Measurements from ENCODE around the gene SENP6.
A peak's percentile ranks its signal among the peaks of the same experiment; 100 is the strongest.
"Not testable (repeated sequence)": the region's sequence is repeated elsewhere in the genome, so short reads cannot be mapped to it uniquely, and the experiment has no call there.

SENP6 gene

DNA sequence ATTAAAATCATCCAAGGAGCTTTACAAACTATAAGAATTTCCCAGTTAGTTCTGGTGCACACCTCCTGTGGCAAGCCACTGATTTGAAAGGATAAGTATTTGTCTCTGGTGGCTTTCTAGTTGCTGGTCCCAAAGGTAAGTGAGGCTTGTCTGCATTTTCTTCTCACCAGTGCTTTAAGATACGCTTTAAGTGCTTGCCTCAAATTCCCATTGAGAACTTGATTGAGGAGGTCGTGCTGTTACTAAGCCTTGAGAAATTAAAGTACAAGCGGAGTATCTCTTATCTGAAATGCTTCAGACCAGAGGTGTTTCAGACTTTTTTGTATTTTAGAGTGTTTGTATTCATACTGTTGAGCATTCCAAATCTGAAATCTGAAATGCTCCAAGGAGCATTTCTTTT, 117.5 kb downstream of the SENP6 start:
- H3K9me3 ChIP-seq (ENCODE audit: control insufficient read depth in 1 of 2, low read length in 2 of 2), result no peaks in the 10 kb centered on the region
- no peaks in the 10 kb centered on the region for H3K27me3 ChIP-seq (ENCODE audit: low read depth, low read length)
- no peaks in the 10 kb centered on the region for H3K4me1 ChIP-seq (ENCODE audit: control insufficient read depth in 1 of 2, insufficient read depth in 2 of 2, low read length in 2 of 2)
- H3K27ac ChIP-seq (ENCODE audit: low read length), result no peak overlapping the region
- no peak overlapping the region for H3K4me3 ChIP-seq (ENCODE audit: low read depth in 1 of 2, low read length in 2 of 2)
- H3K36me3 ChIP-seq (ENCODE audit: control insufficient read depth in 1 of 2, insufficient read depth in 2 of 2, low read length in 2 of 2), result peaks cover 20 to 24% of the 10 kb centered on the region in 2 donors

DNA sequence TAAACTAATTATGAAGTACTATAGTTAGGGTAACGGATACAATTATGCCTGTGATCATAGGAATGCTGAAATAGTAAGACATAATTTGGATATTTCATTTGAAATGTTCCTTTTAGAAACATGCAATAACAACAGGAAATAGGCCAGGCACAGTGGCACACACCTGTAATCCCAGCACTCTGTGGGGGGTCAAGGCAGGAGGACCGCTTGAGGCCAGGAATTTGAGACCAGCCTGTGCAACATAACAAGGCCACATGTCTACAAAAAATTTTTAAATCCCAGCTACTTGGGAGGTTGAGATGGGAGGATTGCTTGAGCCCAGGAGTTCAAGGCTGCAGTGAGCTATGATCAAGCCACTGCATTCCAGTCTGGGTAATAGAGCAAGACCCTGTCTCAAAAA, 121.7 kb downstream of the SENP6 start:
- no peak overlapping the region for H3K27ac ChIP-seq (ENCODE audit: low read length)
- H3K27me3 ChIP-seq (ENCODE audit: low read depth, low read length), result no peaks in the 10 kb centered on the region
- H3K9me3 ChIP-seq (ENCODE audit: control insufficient read depth in 1 of 2, low read length in 2 of 2), result no peaks in the 10 kb centered on the region
- H3K4me3 ChIP-seq (ENCODE audit: low read depth in 1 of 2, low read length in 2 of 2), result no peak overlapping the region
- no peaks in the 10 kb centered on the region for H3K36me3 ChIP-seq (ENCODE audit: control insufficient read depth in 1 of 2, insufficient read depth in 2 of 2, low read length in 2 of 2)
- no peaks in the 10 kb centered on the region for H3K4me1 ChIP-seq (ENCODE audit: control insufficient read depth in 1 of 2, insufficient read depth in 2 of 2, low read length in 2 of 2)

DNA sequence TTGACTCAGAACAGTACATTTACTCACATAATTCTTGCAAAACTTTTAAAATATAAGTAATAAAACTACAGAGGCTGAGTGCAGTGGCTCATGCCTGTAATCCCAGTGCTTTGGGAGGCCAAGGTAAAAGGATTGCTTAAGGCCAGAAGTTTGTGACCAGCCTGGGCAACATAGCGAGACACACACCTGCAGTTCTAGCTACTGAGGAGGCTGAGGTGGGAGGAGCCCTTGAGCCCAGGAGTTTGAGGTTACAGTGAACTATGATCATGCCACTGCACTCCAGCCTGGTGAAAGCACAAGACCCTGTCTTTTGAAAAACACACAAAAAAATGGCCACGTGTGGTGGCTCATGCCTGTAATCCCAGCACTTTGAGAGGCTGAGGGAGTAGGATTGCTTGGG, 125.5 kb downstream of the SENP6 start:
- H3K36me3 ChIP-seq (ENCODE audit: control insufficient read depth in 1 of 2, insufficient read depth in 2 of 2, low read length in 2 of 2), result no peaks in the 10 kb centered on the region
- no peak overlapping the region for H3K4me3 ChIP-seq (ENCODE audit: low read depth in 1 of 2, low read length in 2 of 2)
- H3K9me3 ChIP-seq (ENCODE audit: control insufficient read depth in 1 of 2, low read length in 2 of 2), result no peaks in the 10 kb centered on the region
- no peaks in the 10 kb centered on the region for H3K4me1 ChIP-seq (ENCODE audit: control insufficient read depth in 1 of 2, insufficient read depth in 2 of 2, low read length in 2 of 2)
- H3K27ac ChIP-seq (ENCODE audit: low read length), result no peak overlapping the region
- H3K27me3 ChIP-seq (ENCODE audit: low read depth, low read length), result no peaks in the 10 kb centered on the region

DNA sequence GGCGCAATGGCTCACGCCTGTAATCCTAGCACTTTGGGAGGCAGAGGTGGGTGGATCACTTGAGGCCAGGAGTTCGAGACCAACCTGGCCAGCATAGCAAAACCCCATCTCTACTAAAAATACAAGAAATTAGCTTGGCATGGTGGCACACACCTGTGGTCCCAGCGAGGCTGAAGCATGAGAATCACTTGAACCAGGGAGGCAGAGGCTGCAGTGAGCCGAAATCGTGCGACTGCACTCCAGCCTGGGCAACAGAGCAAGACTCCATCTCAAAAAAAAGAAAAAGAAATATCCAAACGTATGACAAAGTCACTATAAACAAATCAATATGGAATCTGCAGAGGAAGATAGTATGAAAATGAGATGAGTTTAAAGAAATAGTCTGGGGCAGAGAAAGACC, 129.3 kb downstream of the SENP6 start:
- not testable (repeated sequence) for H3K27ac ChIP-seq (ENCODE audit: low read length); H3K4me1 ChIP-seq (ENCODE audit: control insufficient read depth in 1 of 2, insufficient read depth in 2 of 2, low read length in 2 of 2); H3K36me3 ChIP-seq (ENCODE audit: control insufficient read depth in 1 of 2, insufficient read depth in 2 of 2, low read length in 2 of 2); H3K4me3 ChIP-seq (ENCODE audit: low read depth in 1 of 2, low read length in 2 of 2); H3K9me3 ChIP-seq (ENCODE audit: control insufficient read depth in 1 of 2, low read length in 2 of 2); H3K27me3 ChIP-seq (ENCODE audit: low read depth, low read length)

DNA sequence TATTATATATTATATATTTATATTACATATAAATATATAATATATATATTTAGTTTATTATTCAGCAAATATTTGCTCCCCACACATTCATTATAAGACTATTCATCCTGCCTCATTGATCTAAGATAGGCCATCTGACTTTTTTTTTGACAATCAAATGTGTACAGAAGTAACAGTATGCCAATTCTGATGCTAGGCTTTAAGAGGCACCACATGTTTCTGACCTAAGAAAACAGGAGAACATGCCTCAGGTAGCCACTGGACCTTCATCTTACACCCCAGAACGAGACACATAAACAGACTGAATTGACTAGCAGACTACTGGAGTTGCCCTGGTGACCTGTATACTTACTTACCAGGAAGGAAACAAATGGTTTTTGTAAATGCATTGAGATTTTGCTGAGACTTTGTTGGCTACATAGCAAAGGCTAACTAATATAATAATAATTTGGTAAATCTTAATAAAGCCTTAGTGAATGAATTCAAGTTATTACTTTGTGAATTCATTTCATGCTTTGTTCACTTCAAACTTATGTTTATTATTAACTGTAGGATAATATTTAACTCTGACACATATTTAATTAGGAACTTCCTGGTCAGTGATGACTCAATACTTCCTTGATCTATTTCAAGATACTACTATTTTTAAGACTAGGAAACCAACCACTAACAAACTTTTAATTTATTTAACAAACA, 134.0 kb downstream of the SENP6 start:
- H3K27ac ChIP-seq (ENCODE audit: low read length), result no peak overlapping the region
- no peaks in the 10 kb centered on the region for H3K9me3 ChIP-seq (ENCODE audit: control insufficient read depth in 1 of 2, low read length in 2 of 2)
- H3K36me3 ChIP-seq (ENCODE audit: control insufficient read depth in 1 of 2, insufficient read depth in 2 of 2, low read length in 2 of 2), result no peaks in the 10 kb centered on the region
- no peaks in the 10 kb centered on the region for H3K4me1 ChIP-seq (ENCODE audit: control insufficient read depth in 1 of 2, insufficient read depth in 2 of 2, low read length in 2 of 2)
- no peaks in the 10 kb centered on the region for H3K27me3 ChIP-seq (ENCODE audit: low read depth, low read length)
- no peak overlapping the region for H3K4me3 ChIP-seq (ENCODE audit: low read depth in 1 of 2, low read length in 2 of 2)

DNA sequence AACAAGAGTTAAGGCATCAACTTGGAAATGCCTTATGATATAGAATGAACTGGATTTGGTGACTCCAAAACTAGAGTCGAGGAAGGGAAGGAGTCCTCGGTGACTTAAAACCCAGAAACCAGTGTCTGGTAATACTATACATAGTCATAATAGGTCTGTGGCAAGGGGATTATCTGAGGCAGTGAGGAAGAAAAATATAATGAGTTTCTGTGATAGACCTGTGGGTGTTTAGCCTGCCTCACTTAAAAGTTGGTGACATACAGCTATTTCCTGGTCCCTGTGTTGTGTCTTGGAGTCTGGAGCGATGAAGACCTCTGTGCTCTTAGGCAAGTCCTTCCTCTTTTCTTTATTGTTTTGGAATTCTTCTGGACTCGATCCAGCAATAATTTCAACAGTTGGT, 142.3 kb downstream of the SENP6 start:
- H3K9me3 ChIP-seq (ENCODE audit: control insufficient read depth in 1 of 2, low read length in 2 of 2), result no peaks in the 10 kb centered on the region
- no peaks in the 10 kb centered on the region for H3K27me3 ChIP-seq (ENCODE audit: low read depth, low read length)
- no peaks in the 10 kb centered on the region for H3K36me3 ChIP-seq (ENCODE audit: control insufficient read depth in 1 of 2, insufficient read depth in 2 of 2, low read length in 2 of 2)
- H3K4me3 ChIP-seq (ENCODE audit: low read depth in 1 of 2, low read length in 2 of 2), result no peak overlapping the region
- H3K4me1 ChIP-seq (ENCODE audit: control insufficient read depth in 1 of 2, insufficient read depth in 2 of 2, low read length in 2 of 2), result no peaks in the 10 kb centered on the region
- H3K27ac ChIP-seq (ENCODE audit: low read length), result no peak overlapping the region

DNA sequence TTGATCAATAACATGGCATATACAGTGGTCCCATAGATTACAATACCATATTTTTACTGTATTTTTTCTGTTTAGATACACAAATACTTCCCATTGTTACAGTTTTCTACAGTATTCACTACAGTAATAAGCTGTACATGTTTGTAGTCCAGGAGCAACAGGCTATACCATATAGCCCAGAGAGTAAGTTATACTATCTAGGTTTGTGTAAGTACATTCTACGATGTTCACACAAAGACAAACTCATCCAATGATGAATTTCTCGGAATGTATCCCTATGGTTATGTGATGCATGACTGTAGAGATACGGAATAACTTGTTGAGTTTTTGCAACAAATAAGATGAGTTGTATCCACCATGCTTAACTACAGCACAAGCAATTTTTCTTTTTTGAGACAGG, 143.7 kb downstream of the SENP6 start:
- Histone ChIP-seq H3K27ac (ENCODE audit: low read length) (no peak overlapping the region), H3K4me3 (ENCODE audit: low read depth in 1 of 2, low read length in 2 of 2) (no peak overlapping the region), H3K36me3 (ENCODE audit: control insufficient read depth in 1 of 2, insufficient read depth in 2 of 2, low read length in 2 of 2) (no peaks in the 10 kb centered on the region), H3K4me1 (ENCODE audit: control insufficient read depth in 1 of 2, insufficient read depth in 2 of 2, low read length in 2 of 2) (no peaks in the 10 kb centered on the region), H3K27me3 (ENCODE audit: low read depth, low read length) (no peaks in the 10 kb centered on the region), H3K9me3 (ENCODE audit: control insufficient read depth in 1 of 2, low read length in 2 of 2) (no peaks in the 10 kb centered on the region)

DNA sequence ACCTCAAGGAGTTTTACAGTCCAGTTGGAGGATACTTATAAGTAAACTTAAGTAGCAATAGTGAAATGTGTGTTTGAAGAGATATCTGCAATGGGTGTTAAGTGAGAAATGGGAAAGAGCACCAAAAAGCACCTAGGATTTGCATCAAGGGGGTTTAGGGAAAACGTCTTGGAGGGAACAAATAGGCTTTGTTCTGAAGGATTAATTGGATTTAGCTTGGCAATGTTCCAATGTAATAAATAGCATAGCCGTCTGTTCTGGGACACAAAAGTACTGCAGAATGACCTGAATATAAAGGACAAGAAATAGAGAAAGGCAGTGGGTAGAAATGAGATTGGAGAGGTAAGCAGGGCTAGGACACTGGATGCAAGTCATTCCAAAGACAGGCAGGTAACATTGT, 144.5 kb downstream of the SENP6 start:
- Histone ChIP-seq H3K4me3 (ENCODE audit: low read depth in 1 of 2, low read length in 2 of 2) (no peak overlapping the region), H3K4me1 (ENCODE audit: control insufficient read depth in 1 of 2, insufficient read depth in 2 of 2, low read length in 2 of 2) (peaks cover 0 to 7% of the 10 kb centered on the region in 2 donors), H3K9me3 (ENCODE audit: control insufficient read depth in 1 of 2, low read length in 2 of 2) (no peaks in the 10 kb centered on the region), H3K27me3 (ENCODE audit: low read depth, low read length) (no peaks in the 10 kb centered on the region), H3K27ac (ENCODE audit: low read length) (no peak overlapping the region), H3K36me3 (ENCODE audit: control insufficient read depth in 1 of 2, insufficient read depth in 2 of 2, low read length in 2 of 2) (no peaks in the 10 kb centered on the region)

DNA sequence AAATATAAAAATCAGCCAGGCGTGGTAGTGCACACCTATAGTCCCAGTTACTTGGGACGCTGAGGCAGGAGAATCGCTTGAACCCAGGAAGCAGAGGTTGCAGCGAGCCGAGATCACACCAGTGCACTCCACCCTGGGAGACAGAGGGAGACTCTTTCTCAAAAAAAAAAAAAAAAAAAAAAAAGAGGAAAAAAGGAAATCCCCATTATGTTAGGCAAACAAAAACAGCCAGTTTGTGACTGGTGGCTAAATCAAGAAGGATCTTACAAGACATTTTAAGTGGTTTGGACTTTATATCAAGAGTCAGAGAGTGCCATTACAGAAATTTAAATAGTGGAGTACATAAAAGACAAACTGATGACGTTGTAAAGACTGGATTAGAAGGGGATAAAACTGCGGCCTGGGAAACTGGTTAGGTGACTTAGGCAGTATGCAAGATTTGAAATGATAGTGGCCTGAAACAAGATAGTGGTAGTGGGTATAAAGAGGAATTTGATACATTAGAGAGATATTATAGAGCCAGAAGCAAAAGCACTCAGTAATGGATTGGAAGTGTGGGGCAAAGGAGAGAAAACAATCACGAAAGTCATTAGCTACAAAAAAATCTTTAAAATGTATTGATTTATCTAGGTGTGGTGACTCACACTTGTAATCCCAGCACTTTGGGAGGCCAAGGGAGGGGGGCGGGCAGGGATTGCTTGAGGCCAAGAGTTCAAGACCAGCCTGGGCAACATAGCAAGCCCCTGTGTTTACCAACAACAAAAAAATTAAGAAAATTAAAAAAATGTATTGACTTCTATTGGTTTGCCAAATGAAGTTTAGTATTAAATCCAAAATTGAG, 145.7 kb downstream of the SENP6 start:
- peaks cover 1 to 12% of the 10 kb centered on the region in 2 donors for H3K4me1 ChIP-seq (ENCODE audit: control insufficient read depth in 1 of 2, insufficient read depth in 2 of 2, low read length in 2 of 2)
- H3K4me3 ChIP-seq (ENCODE audit: low read depth in 1 of 2, low read length in 2 of 2), result no peak overlapping the region
- H3K27ac ChIP-seq (ENCODE audit: low read length), result no peak overlapping the region
- no peaks in the 10 kb centered on the region for H3K36me3 ChIP-seq (ENCODE audit: control insufficient read depth in 1 of 2, insufficient read depth in 2 of 2, low read length in 2 of 2)
- H3K9me3 ChIP-seq (ENCODE audit: control insufficient read depth in 1 of 2, low read length in 2 of 2), result no peaks in the 10 kb centered on the region
- H3K27me3 ChIP-seq (ENCODE audit: low read depth, low read length), result no peaks in the 10 kb centered on the region

DNA sequence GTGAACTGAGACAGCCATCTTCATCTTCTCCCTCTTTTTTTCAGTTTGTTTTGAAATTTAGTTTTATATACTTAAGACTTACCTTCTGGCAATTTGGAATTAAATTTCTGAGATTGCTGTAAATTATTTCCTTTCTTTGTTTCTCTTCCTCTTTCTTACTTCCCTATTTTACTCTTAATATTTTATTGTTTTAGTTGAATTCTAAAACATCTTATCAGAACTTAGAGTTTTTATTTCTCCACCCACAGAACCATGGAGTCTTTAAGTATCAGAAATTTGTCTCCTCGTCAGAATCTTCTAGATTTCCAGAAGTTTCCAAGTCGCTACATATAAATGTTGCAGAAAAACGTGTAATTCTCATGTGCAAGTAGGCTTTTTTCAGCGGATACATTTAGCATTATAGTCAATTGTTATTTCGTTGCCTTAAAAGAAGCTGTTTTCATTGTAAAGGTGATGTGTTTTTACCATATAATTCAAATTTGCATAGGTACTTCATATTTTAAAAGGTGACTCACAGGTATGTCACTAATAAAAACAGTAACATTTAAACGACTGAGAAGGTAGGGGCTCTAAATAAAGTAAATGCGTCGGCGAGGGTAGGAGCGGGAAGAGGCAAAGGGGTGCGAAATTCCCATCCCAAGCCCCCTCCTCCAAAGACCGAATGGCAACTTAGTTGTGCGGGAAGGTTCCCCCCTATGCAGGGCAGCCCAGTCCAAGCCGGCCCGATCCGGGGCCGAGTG, 146.5 kb downstream of the SENP6 start:
- peak overlapping the region; percentile 90 for H3K27ac ChIP-seq (ENCODE audit: low read length)
- H3K4me3 ChIP-seq (ENCODE audit: low read depth in 1 of 2, low read length in 2 of 2), result peak overlapping the region; percentile 91 to 95
- peaks cover 4 to 14% of the 10 kb centered on the region in 2 donors for H3K4me1 ChIP-seq (ENCODE audit: control insufficient read depth in 1 of 2, insufficient read depth in 2 of 2, low read length in 2 of 2)
- H3K9me3 ChIP-seq (ENCODE audit: control insufficient read depth in 1 of 2, low read length in 2 of 2), result no peaks in the 10 kb centered on the region
- H3K36me3 ChIP-seq (ENCODE audit: control insufficient read depth in 1 of 2, insufficient read depth in 2 of 2, low read length in 2 of 2), result no peaks in the 10 kb centered on the region
- no peaks in the 10 kb centered on the region for H3K27me3 ChIP-seq (ENCODE audit: low read depth, low read length)

DNA sequence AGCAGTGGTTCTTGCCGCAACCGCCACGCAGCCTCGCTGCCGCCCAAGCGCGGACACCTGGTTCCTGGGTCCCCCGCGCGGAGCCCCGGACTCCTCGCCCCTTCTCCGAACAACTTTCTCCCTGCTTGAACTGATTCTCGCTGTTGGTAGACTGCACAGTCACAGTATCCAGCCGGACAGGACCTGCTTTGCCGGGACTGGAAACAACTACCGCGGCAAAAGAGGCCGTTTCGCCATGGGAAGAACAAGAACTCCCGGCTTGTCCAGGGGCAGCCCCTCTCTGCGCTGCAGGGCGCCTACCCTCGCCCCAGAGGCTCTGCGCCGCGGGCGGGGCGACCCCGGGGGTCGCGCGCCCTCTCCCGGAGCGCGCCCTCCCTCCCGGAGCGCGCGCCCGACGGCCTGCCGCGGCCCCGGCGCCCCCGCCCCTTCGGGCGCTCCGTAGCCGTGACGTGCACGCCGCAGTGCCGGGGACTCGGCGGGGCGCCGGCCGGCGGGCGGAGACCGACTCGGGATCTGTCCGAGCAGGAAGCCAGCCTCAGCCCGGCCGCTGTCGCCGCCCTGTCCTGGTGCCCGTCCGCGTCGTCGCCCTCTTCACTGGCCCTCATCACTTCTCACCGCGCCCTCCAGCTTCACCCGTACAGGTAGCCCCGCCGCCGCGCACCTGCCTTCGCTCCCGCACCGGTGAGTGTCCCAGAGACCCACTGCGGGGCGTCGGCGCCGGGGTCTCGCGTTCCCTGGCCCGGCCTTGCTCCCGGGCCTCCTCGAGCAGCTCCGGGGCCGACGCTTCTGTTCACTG, 147.3 kb downstream of the SENP6 start, which contains the start of gene MYO6:
MYO6 (plus strand) TSS at position 497 of the 796 bp plus-strand sequence. CDS start 68,309 bp downstream, outside the sequence.
- peaks cover 4 to 14% of the 10 kb centered on the region in 2 donors for H3K4me1 ChIP-seq (ENCODE audit: control insufficient read depth in 1 of 2, insufficient read depth in 2 of 2, low read length in 2 of 2)
- peak within 1 kb of the TSS; percentile 90 for H3K27ac ChIP-seq (ENCODE audit: low read length)
- H3K27me3 ChIP-seq (ENCODE audit: low read depth, low read length), result no peaks in the 10 kb centered on the region

More for the DNA sequence above, 147.3 kb downstream of the SENP6 start, which contains the start of gene MYO6:
- H3K9me3 ChIP-seq (ENCODE audit: control insufficient read depth in 1 of 2, low read length in 2 of 2), result no peaks in the 10 kb centered on the region
- H3K4me3 ChIP-seq (ENCODE audit: low read depth in 1 of 2, low read length in 2 of 2), result peak within 1 kb of the TSS; percentile 91 to 95
- H3K36me3 ChIP-seq (ENCODE audit: control insufficient read depth in 1 of 2, insufficient read depth in 2 of 2, low read length in 2 of 2), result no peaks in the 10 kb centered on the region

Data from muscle layer of duodenum (tissue), 2 donors.